IMR-90 (cell line): ENCODE data around the gene TMCC1. TPM values are rescaled to one million over a fixed set of nuclear protein-coding genes. Genes with fewer than 3 reads are reported as not detected.

Experiments used
- ATAC-seq: fragments of 200-7000 bp; cut with Tn5 transposase; 2 replicates; pipeline ENCODE4 v1.9.1; 2020; ENCODE audit warnings: low read depth, mild to moderate bottlenecking, moderate library complexity
- BruUV-seq: library from RNA; stranded (reverse); fragments of 400-500 nt; replicated peaks from 2 replicates; lab custom pipeline; 2021; lab: Mats Ljungman, UMichigan
- CTCF ChIA-PET: fragments of 300-600 bp; formaldehyde crosslinking; extraction: SDS; loops from one replicate; lab custom pipeline; 2021; ENCODE audit warnings: antibody characterized with exemption; lab: Yijun Ruan, JAX
- POLR2A ChIA-PET: fragments of 300-600 bp; sonication (Branson Sonifier 250); formaldehyde crosslinking; loops from one replicate; lab custom pipeline; 2022; ENCODE audit warnings: antibody characterized with exemption; ENCODE audit not compliant: unreplicated experiment; lab: Charles Lee
- DNase-seq: peaks from one replicate; pipeline ENCODE4 v3.0.0; 2013
- H2AFZ ChIP-seq: replicated peaks from 2 replicates; pipeline ENCODE3; 2013; ENCODE audit warnings: low read length, mild to moderate bottlenecking; ENCODE audit not compliant: poor library complexity
- H2AK5ac ChIP-seq: 2 replicates; pipeline ENCODE4 v1.6.1; 2013; ENCODE audit warnings: low read depth, low read length, inconsistent platforms
- H2AK9ac ChIP-seq: replicated peaks from 2 replicates; pipeline ENCODE3; 2013; ENCODE audit warnings: mild to moderate bottlenecking, low read depth, low read length, moderate library complexity; ENCODE audit not compliant: poor library complexity
- H2BK120ac ChIP-seq: 2 replicates; pipeline ENCODE4 v1.6.1; 2013; ENCODE audit warnings: low read depth, low read length, inconsistent platforms
- H2BK15ac ChIP-seq: 3 replicates; pipeline ENCODE4 v1.6.1; 2013; ENCODE audit warnings: low read depth, low read length, inconsistent platforms
- H2BK20ac ChIP-seq: 2 replicates; pipeline ENCODE4 v1.6.1; 2013; ENCODE audit warnings: low read depth, mild to moderate bottlenecking, inconsistent platforms, low read length, moderate library complexity
- H2BK5ac ChIP-seq: 2 replicates; pipeline ENCODE4 v1.6.1; 2013; ENCODE audit warnings: mild to moderate bottlenecking, low read depth, low read length, inconsistent platforms; ENCODE audit not compliant: poor library complexity, severe bottlenecking
- H3K14ac ChIP-seq: replicated peaks from 2 replicates; pipeline ENCODE4 v1.6.1; 2013; ENCODE audit warnings: low read depth, low read length, inconsistent platforms
- H3K18ac ChIP-seq: 2 replicates; pipeline ENCODE4 v1.6.1; 2013; ENCODE audit warnings: low read depth, low read length, control low read depth
- H3K23ac ChIP-seq: 2 replicates; pipeline ENCODE4 v1.6.1; 2013; ENCODE audit warnings: low read depth, low read length, inconsistent platforms
- H3K27ac ChIP-seq: 2 replicates; pipeline ENCODE4 v1.5.1; 2013; ENCODE audit warnings: mild to moderate bottlenecking, control low read depth, low read length; ENCODE audit not compliant: insufficient read depth
- H3K27me3 ChIP-seq: 2 replicates; pipeline ENCODE4 v1.6.1; 2013; ENCODE audit warnings: low read length; ENCODE audit not compliant: control insufficient read depth, insufficient read depth
- H3K36me3 ChIP-seq: 2 replicates; pipeline ENCODE4 v1.6.1; 2013; ENCODE audit warnings: low read length, mixed read lengths; ENCODE audit not compliant: control insufficient read depth, insufficient read depth
- H3K4ac ChIP-seq: 2 replicates; pipeline ENCODE4 v1.6.1; 2013; ENCODE audit warnings: low read depth, low read length, inconsistent platforms
- H3K4me1 ChIP-seq: 2 replicates; pipeline ENCODE4 v1.6.1; 2013; ENCODE audit warnings: low read length, mixed read lengths; ENCODE audit not compliant: control insufficient read depth, insufficient read depth
- H3K4me2 ChIP-seq: 2 replicates; pipeline ENCODE4 v1.6.1; 2013; ENCODE audit warnings: low read depth, mild to moderate bottlenecking, control low read depth, low read length, moderate library complexity
- H3K4me3 ChIP-seq: 2 replicates; pipeline ENCODE4 v1.5.1; 2013; ENCODE audit warnings: low read depth, mild to moderate bottlenecking, control low read depth, low read length, moderate library complexity; ENCODE audit not compliant: insufficient read depth
- H3K56ac ChIP-seq: 2 replicates; pipeline ENCODE4 v1.6.1; 2013; ENCODE audit warnings: low read length, inconsistent platforms; ENCODE audit not compliant: insufficient read depth; ENCODE audit errors: extremely low read depth
- H3K79me1 ChIP-seq, 2 experiments: 2 replicates each; pipeline ENCODE4 v1.6.1; 2013; ENCODE audit warnings: low read length in 2 of 2, inconsistent platforms in 1 of 2, low read depth in 1 of 2
- H3K9ac ChIP-seq: 2 replicates; pipeline ENCODE4 v1.6.1; 2013; ENCODE audit warnings: low read depth, low read length, control low read depth
- H3K9me1 ChIP-seq: 2 replicates; pipeline ENCODE4 v1.6.1; 2013; ENCODE audit warnings: low read length, inconsistent platforms; ENCODE audit not compliant: insufficient read depth
- H3K9me3 ChIP-seq: 2 replicates; pipeline ENCODE4 v1.6.1; 2013; ENCODE audit warnings: low read length; ENCODE audit not compliant: control insufficient read depth, insufficient read depth
- H4K20me1 ChIP-seq: 2 replicates; pipeline ENCODE4 v1.6.1; 2013; ENCODE audit warnings: low read length, inconsistent platforms; ENCODE audit not compliant: insufficient read depth
- H4K5ac ChIP-seq: 2 replicates; pipeline ENCODE4 v1.6.1; 2013; ENCODE audit warnings: mild to moderate bottlenecking, low read depth, low read length, control low read depth
- H4K8ac ChIP-seq, 2 experiments: 2 replicates each; pipeline ENCODE4 v1.6.1; 2013; ENCODE audit warnings: low read depth in 2 of 2, low read length in 2 of 2, control low read depth in 1 of 2, inconsistent platforms in 1 of 2
- H4K91ac ChIP-seq: 2 replicates; pipeline ENCODE4 v1.6.1; 2013; ENCODE audit warnings: low read depth, low read length, inconsistent platforms; ENCODE audit not compliant: insufficient read depth
- BHLHE40 ChIP-seq: fragments of 150-350 bp; IDR thresholded peaks from 2 replicates; pipeline ENCODE4 v1.6.1; 2016; ENCODE audit warnings: mild to moderate bottlenecking, low read depth, low read length
- CEBPB ChIP-seq: IDR thresholded peaks from 2 replicates; pipeline ENCODE4 v1.6.1; 2012; ENCODE audit warnings: low read depth, low read length, improper control_type of control experiment
- CHD1 ChIP-seq: IDR thresholded peaks from 2 replicates; pipeline ENCODE4 v1.6.1; 2012; ENCODE audit warnings: low read depth, low read length, improper control_type of control experiment
- CTCF ChIP-seq: conservative IDR thresholded peaks from 2 replicates; pipeline ENCODE4 v1.5.1; 2012; ENCODE audit warnings: mild to moderate bottlenecking, low read depth, low read length, improper control_type of control experiment
- ELK1 ChIP-seq: fragments of 150-350 bp; IDR thresholded peaks from 2 replicates; pipeline ENCODE4 v1.6.1; 2016; ENCODE audit warnings: low read depth, mild to moderate bottlenecking, low read length, moderate library complexity, borderline replicate concordance
- FOS ChIP-seq: fragments of 150-350 bp; IDR thresholded peaks from 2 replicates; pipeline ENCODE4 v1.6.1; 2016; ENCODE audit warnings: low read depth, low read length
- MAFK ChIP-seq: IDR thresholded peaks from 2 replicates; pipeline ENCODE4 v1.6.1; 2012; ENCODE audit warnings: low read depth, low read length, improper control_type of control experiment
- MAZ ChIP-seq: IDR thresholded peaks from 2 replicates; pipeline ENCODE4 v1.6.1; 2012; ENCODE audit warnings: low read depth, mild to moderate bottlenecking, low read length, improper control_type of control experiment, moderate library complexity, borderline replicate concordance
- MXI1 ChIP-seq: IDR thresholded peaks from 2 replicates; pipeline ENCODE4 v1.6.1; 2012; ENCODE audit warnings: low read depth, mild to moderate bottlenecking, low read length, moderate library complexity, borderline replicate concordance
- NFE2L2 ChIP-seq: fragments of 150-350 bp; IDR thresholded peaks from 2 replicates; pipeline ENCODE4 v1.6.1; 2016; ENCODE audit warnings: low read depth, mild to moderate bottlenecking, low read length
- POLR2A ChIP-seq: IDR thresholded peaks from 2 replicates; pipeline ENCODE4 v1.6.1; 2012; ENCODE audit warnings: mild to moderate bottlenecking, low read depth, low read length
- RAD21 ChIP-seq: IDR thresholded peaks from 2 replicates; pipeline ENCODE4 v1.6.1; 2012; ENCODE audit warnings: low read length, improper control_type of control experiment
- RCOR1 ChIP-seq: IDR thresholded peaks from 2 replicates; pipeline ENCODE4 v1.6.1; 2012; ENCODE audit warnings: mild to moderate bottlenecking, low read length, improper control_type of control experiment; ENCODE audit not compliant: insufficient replicate concordance
- RFX5 ChIP-seq: IDR thresholded peaks from 2 replicates; pipeline ENCODE4 v1.8.0; 2012; ENCODE audit warnings: low read depth, mild to moderate bottlenecking, low read length, moderate library complexity
- SMC3 ChIP-seq: fragments of 150-350 bp; IDR thresholded peaks from 2 replicates; pipeline ENCODE4 v1.6.1; 2016; ENCODE audit warnings: low read depth, mild to moderate bottlenecking, antibody characterized with exemption, low read length, moderate library complexity
- USF2 ChIP-seq: fragments of 150-350 bp; IDR thresholded peaks from 2 replicates; pipeline ENCODE4 v1.6.1; 2017; ENCODE audit warnings: mild to moderate bottlenecking, antibody characterized with exemption, low read length, low read depth
- WGBS, 2 experiments: methylation state at CpG; one replicate each; pipeline versions ENCODE4 v1.1.5 to v1.1.7; 2013; ENCODE audit warnings: missing lambda C conversion rate in 2 of 2; ENCODE audit not compliant: insufficient read length in 1 of 2; ENCODE audit errors: extremely low coverage in 2 of 2; 5-methylcytosine and 5-hydroxymethylcytosine counted together
- dilution Hi-C: fragments of 300-500 bp; cut with HindIII; formaldehyde crosslinking; loops from one replicate; pipeline ENCODE4 v1.14.3; 2018; ENCODE audit warnings: low sequenced_read_pairs; ENCODE audit not compliant: unreplicated experiment
- in situ Hi-C: fragments of 300-500 bp; cut with MboI; formaldehyde crosslinking; loops from 3 replicates; pipeline ENCODE4 v1.14.3; 2019; ENCODE audit warnings: low sequenced_read_pairs, inconsistent platforms, mixed read lengths
- intact Hi-C: fragments of 100-400 bp; cut with micrococcal nuclease; formaldehyde crosslinking; loops from 2 replicates; pipeline ENCODE4 v1.10.0; 2022
- polyA plus RNA-seq, 3 experiments: library from polyadenylated mRNA; depleted of rRNA; stranded (reverse); fragments of >200 nt; gene quantifications; 2 replicates each; pipeline ENCODE4 v1.2.3, GENCODE V29; 2012; ENCODE audit warnings: low replicate concordance in 1 of 3
- total RNA-seq: library from RNA; depleted of rRNA; stranded (reverse); fragments of >200 nt; gene quantifications from 2 replicates; pipeline ENCODE4 v1.2.3, GENCODE V29; 2012

The TMCC1 gene
- total and polyA plus RNA-seq, 2 of the 4 experiments (the other 2 are of a cell fraction) = 5.0 to 7.3 TPM

GRCh38 chr3:129881261-129881660, 12.2 kb downstream of the TMCC1 start:
- in situ Hi-C loops (no loop called here), dilution Hi-C loops (no loop called here), intact Hi-C loops (no loop called here)
- Histone ChIP-seq H3K27me3 (peaks cover 3% of the 10 kb centered on the region), H2BK5ac (no peak overlapping the region), H3K9ac (no peak overlapping the region), H3K23ac (no peak overlapping the region), H3K18ac (no peak overlapping the region), H4K5ac (no peak overlapping the region), H4K20me1 (peaks cover 28% of the 10 kb centered on the region; the same call in 1 of the 2 replicates), H3K14ac (no peak overlapping the region), H2BK15ac (no peak overlapping the region), H3K4me2 (no peak overlapping the region), H2AK9ac (no peak overlapping the region), H3K4ac (no peak overlapping the region), H2AFZ (no peak overlapping the region), H3K56ac (no peak overlapping the region), H3K27ac (no peak overlapping the region), H3K36me3 (peaks cover 9% of the 10 kb centered on the region), H4K8ac (no peak overlapping the region), H2BK120ac (no peak overlapping the region), H3K4me1 (no peaks in the 10 kb centered on the region), H3K9me3 (no peaks in the 10 kb centered on the region), H2AK5ac (no peak overlapping the region), H3K4me3 (no peak overlapping the region), H2BK20ac (no peak overlapping the region), H3K9me1 (no peaks in the 10 kb centered on the region), H3K79me1 (peaks cover 6% of the 10 kb centered on the region in 2 experiments), H4K91ac (no peak overlapping the region)
- ChIA-PET CTCF (interaction anchor here (0.7 kb wide), 1 partner anchor 11 kb away, joined by 3 read pairs; no protein-coding TSS in a partner anchor), POLR2A (no interaction called here)
- DNase-seq (no peak), ATAC-seq (no peak)
- WGBS, 2 experiments = no CpG with 5 or more reads among the region's 2 CpGs
- no TSS peak for BruUV-seq
- TF ChIP-seq ELK1 (no peak), RCOR1 (no peak), USF2 (no peak), BHLHE40 (no peak), CEBPB (no peak), CTCF (no peak), CHD1 (no peak), POLR2A (no peak), RFX5 (no peak), FOS (no peak), NFE2L2 (no peak), MAZ (no peak), RAD21 (no peak), MXI1 (no peak), SMC3 (no peak), MAFK (no peak)
